ENCODE measurements around the gene SLC10A7. TPM values are rescaled to one million over a fixed set of nuclear protein-coding genes. Genes with fewer than 3 reads are reported as not detected.

SLC10A7 gene
- total and polyA plus RNA-seq, 9 of the 15 experiments (the other 6 are each of a cell fraction or from before 2014, with no cell fraction given): 6.4 to 22.8 (median 16.1) TPM

DNA sequence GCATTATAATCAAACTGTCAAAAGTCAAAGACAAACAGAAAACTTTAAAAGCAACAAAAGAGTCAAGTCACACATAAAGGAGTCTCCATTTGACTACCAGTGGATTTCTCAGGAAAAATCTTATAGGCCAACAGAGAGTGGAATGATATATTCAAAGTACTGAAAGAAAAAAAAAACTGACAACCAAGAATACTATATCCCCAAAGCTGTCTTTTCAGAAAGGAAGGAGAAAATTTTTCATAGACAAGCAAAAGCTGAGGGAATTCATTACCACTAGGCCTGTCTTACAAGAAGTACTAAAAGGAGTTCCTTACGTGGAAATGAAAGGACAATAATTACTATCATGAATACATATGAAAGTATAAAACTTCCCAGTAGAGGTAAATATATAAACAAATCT lies 39.0 kb downstream of the SLC10A7 start:
- ChIA-PET POLR2A (interaction anchor here (0.6 kb wide), 1 partner anchor 726 kb away, joined by 3 read pairs; no protein-coding TSS in a partner anchor), CTCF (ENCODE audit: low intra/inter-chr PET ratio) (no interaction called here)
- 81% methylated on average over 1 of the region's 1 CpG for WGBS (ENCODE audit: insufficient coverage, low coverage, missing lambda C conversion rate)
- intact Hi-C loops (cut with micrococcal nuclease) (no loop called here), in situ Hi-C loops (cut with MboI) (no loop called here)
- no peak overlapping the region for H3K4me3 ChIP-seq
- FAIRE-seq: no peak
- H3K36me3 ChIP-seq (ENCODE audit: control insufficient read depth, insufficient read depth, low read length): peaks cover 2% of the 10 kb centered on the region; the same call in 1 of the 3 replicates
- H2AFZ ChIP-seq (ENCODE audit: low read depth, low read length): no peak overlapping the region
- no peaks in the 10 kb centered on the region for H3K27me3 ChIP-seq (ENCODE audit: control insufficient read depth in 2 of 2, insufficient read depth in 2 of 2, low read length in 2 of 2)
- no peaks in the 10 kb centered on the region for H3K9me1 ChIP-seq (ENCODE audit: control insufficient read depth, insufficient read depth, low read length)
- H3K27ac ChIP-seq (ENCODE audit: extremely low read depth, low read depth, low read length): no peak overlapping the region
- H3K9me3 ChIP-seq (replicated peaks; ENCODE audit: control insufficient read depth, insufficient read depth, low read depth, low read length): no peaks in the 10 kb centered on the region
- no peak for DNase-seq (ENCODE audit: extremely low read depth in 1 of 4, low spot score in 3 of 4)
- H3K4me2 ChIP-seq (ENCODE audit: insufficient read depth, low read length): no peak overlapping the region
- H3K9ac ChIP-seq (ENCODE audit: insufficient read depth in 1 of 2, low read depth in 2 of 2, low read length in 2 of 2): no peak overlapping the region
- no peaks in the 10 kb centered on the region for H4K20me1 ChIP-seq (replicated peaks; ENCODE audit: control insufficient read depth, insufficient read depth, low read length)
- no TSS peak for BruUV-seq (replicated peaks)
- no peaks in the 10 kb centered on the region for H3K4me1 ChIP-seq (replicated peaks in 1 of 2; ENCODE audit: control insufficient read depth in 2 of 2, insufficient read depth in 2 of 2, low read length in 2 of 2)
- no peaks in the 10 kb centered on the region for H3K79me2 ChIP-seq (ENCODE audit: control insufficient read depth, insufficient read depth, low read length)
- ATAC-seq: no peak
- TF ChIP-seq BMI1 (IDR thresholded peaks at IDR 0.05; ENCODE audit: low read length) (no peak), HMG20B (CRISPR knock-in tag; IDR thresholded peaks at IDR 0.05) (no peak), ZBTB7A (IDR thresholded peaks at IDR 0.05; ENCODE audit: borderline replicate concordance, control insufficient read depth, low read depth, low read length) (no peak), SREBF1 (IDR thresholded peaks at IDR 0.05; ENCODE audit: borderline replicate concordance, low read depth, low read length) (no peak), CREBBP (IDR thresholded peaks at IDR 0.05; ENCODE audit: low read depth, low read length) (no peak)

DNA sequence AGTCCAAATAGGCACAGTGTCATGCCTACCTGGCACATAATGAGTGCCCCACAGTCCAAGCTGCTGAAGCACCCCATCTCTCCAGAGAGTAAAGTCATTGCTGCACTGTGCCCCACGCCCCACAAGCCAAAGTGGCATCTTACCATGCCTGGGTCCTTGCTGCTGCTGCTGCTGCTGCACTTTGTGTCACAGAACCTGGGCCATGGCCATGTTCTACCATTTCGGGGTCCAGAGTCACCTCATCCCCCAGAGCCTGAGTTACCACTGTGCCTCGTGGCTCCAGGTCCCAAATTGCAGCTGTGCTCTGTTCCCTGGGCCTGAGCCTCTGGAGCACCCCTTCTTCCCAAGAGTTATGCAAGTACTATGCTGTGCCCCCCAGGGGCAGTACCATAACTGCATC lies 40.5 kb downstream of the SLC10A7 start:
- no peaks in the 10 kb centered on the region for H3K9me1 ChIP-seq (ENCODE audit: control insufficient read depth, insufficient read depth, low read length)
- H3K79me2 ChIP-seq (ENCODE audit: control insufficient read depth, insufficient read depth, low read length): no peaks in the 10 kb centered on the region
- FAIRE-seq (no peak), DNase-seq (ENCODE audit: extremely low read depth in 1 of 4, low spot score in 3 of 4) (no peak), ATAC-seq (no peak)
- H3K9ac ChIP-seq (ENCODE audit: insufficient read depth in 1 of 2, low read depth in 2 of 2, low read length in 2 of 2): no peak overlapping the region
- intact Hi-C loops (cut with micrococcal nuclease) (no loop called here), in situ Hi-C loops (cut with MboI) (no loop called here)
- H3K4me2 ChIP-seq (ENCODE audit: insufficient read depth, low read length): no peak overlapping the region
- no peaks in the 10 kb centered on the region for H3K36me3 ChIP-seq (ENCODE audit: control insufficient read depth, insufficient read depth, low read length)
- H3K9me3 ChIP-seq (replicated peaks; ENCODE audit: control insufficient read depth, insufficient read depth, low read depth, low read length): no peaks in the 10 kb centered on the region
- POLR2A ChIA-PET: interaction anchor here (0.7 kb wide), 1 partner anchor 26 kb away, joined by 3 read pairs; no protein-coding TSS in a partner anchor
- no peaks in the 10 kb centered on the region for H3K4me1 ChIP-seq (replicated peaks in 1 of 2; ENCODE audit: control insufficient read depth in 2 of 2, insufficient read depth in 2 of 2, low read length in 2 of 2)
- 47% methylated on average over 3 of the region's 3 CpGs for WGBS (ENCODE audit: insufficient coverage, low coverage, missing lambda C conversion rate)
- H3K27ac ChIP-seq (ENCODE audit: extremely low read depth, low read depth, low read length): no peak overlapping the region
- no peak overlapping the region for H3K4me3 ChIP-seq
- CTCF ChIA-PET (ENCODE audit: low intra/inter-chr PET ratio): no interaction called here
- no peaks in the 10 kb centered on the region for H4K20me1 ChIP-seq (replicated peaks; ENCODE audit: control insufficient read depth, insufficient read depth, low read length)
- no TSS peak for BruUV-seq (replicated peaks)
- H3K27me3 ChIP-seq (ENCODE audit: control insufficient read depth in 2 of 2, insufficient read depth in 2 of 2, low read length in 2 of 2): no peaks in the 10 kb centered on the region
- no peak overlapping the region for H2AFZ ChIP-seq (ENCODE audit: low read depth, low read length)
- TF ChIP-seq GTF2F1 (IDR thresholded peaks at IDR 0.05; ENCODE audit: low read depth, low read length): no peak
- TF ChIP-seq, protein P1, sequence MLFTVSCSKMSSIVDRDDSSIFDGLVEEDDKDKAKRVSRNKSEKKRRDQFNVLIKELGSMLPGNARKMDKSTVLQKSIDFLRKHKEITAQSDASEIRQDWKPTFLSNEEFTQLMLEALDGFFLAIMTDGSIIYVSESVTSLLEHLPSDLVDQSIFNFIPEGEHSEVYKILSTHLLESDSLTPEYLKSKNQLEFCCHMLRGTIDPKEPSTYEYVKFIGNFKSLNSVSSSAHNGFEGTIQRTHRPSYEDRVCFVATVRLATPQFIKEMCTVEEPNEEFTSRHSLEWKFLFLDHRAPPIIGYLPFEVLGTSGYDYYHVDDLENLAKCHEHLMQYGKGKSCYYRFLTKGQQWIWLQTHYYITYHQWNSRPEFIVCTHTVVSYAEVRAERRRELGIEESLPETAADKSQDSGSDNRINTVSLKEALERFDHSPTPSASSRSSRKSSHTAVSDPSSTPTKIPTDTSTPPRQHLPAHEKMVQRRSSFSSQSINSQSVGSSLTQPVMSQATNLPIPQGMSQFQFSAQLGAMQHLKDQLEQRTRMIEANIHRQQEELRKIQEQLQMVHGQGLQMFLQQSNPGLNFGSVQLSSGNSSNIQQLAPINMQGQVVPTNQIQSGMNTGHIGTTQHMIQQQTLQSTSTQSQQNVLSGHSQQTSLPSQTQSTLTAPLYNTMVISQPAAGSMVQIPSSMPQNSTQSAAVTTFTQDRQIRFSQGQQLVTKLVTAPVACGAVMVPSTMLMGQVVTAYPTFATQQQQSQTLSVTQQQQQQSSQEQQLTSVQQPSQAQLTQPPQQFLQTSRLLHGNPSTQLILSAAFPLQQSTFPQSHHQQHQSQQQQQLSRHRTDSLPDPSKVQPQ (CRISPR knock-in tag; IDR thresholded peaks at IDR 0.05; ENCODE audit: borderline replicate concordance): no peak
- no peak for TF ChIP-seq ZKSCAN1 (IDR thresholded peaks at IDR 0.05; ENCODE audit: low read depth, low read length)
- no peak for TF ChIP-seq ZC3H11A (IDR thresholded peaks at IDR 0.05; ENCODE audit: low read depth, low read length)
- TF ChIP-seq MCM5 (IDR thresholded peaks at IDR 0.05; ENCODE audit: low read depth): no peak
- no peak for TF ChIP-seq BCL6 (CRISPR knock-in tag; IDR thresholded peaks at IDR 0.05)
- TF ChIP-seq, protein P2, sequence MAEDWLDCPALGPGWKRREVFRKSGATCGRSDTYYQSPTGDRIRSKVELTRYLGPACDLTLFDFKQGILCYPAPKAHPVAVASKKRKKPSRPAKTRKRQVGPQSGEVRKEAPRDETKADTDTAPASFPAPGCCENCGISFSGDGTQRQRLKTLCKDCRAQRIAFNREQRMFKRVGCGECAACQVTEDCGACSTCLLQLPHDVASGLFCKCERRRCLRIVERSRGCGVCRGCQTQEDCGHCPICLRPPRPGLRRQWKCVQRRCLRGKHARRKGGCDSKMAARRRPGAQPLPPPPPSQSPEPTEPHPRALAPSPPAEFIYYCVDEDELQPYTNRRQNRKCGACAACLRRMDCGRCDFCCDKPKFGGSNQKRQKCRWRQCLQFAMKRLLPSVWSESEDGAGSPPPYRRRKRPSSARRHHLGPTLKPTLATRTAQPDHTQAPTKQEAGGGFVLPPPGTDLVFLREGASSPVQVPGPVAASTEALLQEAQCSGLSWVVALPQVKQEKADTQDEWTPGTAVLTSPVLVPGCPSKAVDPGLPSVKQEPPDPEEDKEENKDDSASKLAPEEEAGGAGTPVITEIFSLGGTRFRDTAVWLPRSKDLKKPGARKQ (CRISPR knock-in tag; IDR thresholded peaks at IDR 0.05): no peak
- TF ChIP-seq ZNF263 (CRISPR knock-in tag; IDR thresholded peaks at IDR 0.05; ENCODE audit: borderline replicate concordance): no peak
- no peak for TF ChIP-seq SP1 (CRISPR knock-in tag; IDR thresholded peaks at IDR 0.05)

All from K562 (cell line).